Measurements from ENCODE around the gene TMEM117.
A peak's percentile ranks its signal among the peaks of the same experiment; 100 is the strongest.
"Not testable (repeated sequence)": the region's sequence is repeated elsewhere in the genome, so short reads cannot be mapped to it uniquely, and the experiment has no call there.

The TMEM117 gene

DNA sequence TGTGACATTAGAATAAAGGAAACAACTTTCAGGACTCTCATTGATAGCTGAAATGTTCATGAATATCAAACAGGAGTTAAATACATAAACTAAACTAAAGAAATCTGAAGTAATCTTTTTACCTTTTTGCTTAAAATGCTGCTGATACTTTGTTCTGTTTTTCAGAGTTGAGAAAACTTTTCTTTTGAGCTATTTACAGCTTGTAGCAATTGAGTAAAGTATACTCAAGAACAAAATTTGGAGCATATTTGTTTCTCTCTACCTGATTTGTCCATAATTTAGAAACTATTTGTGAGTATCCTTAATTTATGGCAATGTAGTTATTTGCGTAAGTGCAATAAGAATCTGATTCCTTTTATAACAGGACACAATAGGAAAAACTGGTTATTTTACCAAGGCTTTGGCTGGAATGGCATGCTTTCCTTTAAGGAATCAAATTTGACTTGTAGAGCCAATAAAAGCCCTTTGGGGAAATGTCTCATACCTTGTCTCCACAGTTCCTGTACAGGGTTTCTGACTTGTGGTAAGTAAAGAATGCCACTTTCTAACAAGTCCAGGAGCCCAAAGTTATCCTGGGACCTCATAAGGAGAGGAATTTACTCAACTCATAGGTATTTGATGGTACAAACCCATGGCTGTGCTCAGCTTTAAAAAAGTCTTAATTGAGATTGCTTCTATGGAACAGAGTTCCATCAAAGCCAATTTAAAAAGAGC, 195.7 kb downstream of the TMEM117 start:
- no peak for DNase-seq

DNA sequence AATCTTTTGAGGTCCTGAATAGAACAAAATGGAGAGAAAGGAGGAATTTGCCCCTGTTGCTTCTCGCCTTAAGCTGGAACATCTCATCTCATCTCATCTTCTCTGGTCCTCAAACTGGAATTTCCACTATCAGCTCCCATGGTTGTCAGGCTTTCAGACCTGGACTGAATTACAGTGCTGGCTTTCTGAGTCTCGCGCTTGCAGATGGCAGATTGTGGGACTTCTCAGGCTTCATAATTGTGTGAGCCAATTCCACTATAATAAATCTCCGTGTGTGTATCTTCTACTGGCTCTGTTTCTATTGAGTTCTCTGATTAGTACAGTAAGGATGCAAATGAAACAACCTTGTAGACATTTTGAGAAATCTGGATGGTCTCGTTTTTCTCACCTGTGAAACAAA, 199.0 kb downstream of the TMEM117 start:
- DNase-seq = no peak

DNA sequence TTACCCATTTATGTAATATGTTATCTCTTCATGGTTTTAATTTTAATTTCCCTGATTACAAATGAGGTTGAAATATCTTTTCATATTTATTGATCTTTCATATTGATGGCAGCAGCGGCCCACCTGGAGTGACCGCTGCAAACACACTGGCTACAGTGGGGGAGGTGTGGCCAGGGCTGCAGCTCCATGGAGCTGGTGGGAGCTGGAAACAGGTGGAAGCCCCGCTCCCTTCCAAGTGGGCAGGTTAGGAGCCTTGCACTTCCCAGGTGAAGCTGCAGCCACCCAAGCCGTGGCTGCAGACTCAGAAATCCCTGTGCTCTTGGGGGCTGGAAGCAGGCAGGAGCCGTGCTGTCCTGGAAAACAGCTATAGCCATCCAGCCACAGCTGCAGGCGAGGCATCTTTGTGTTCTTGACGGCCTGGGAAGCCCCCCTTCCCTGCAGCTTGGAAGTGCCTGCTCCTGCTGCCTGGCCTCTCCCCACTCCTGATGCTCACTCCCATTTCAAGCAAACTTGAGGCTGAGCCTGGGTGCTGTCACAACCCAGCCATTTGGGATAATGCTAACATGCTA, 201.1 kb downstream of the TMEM117 start:
- no peak for DNase-seq

DNA sequence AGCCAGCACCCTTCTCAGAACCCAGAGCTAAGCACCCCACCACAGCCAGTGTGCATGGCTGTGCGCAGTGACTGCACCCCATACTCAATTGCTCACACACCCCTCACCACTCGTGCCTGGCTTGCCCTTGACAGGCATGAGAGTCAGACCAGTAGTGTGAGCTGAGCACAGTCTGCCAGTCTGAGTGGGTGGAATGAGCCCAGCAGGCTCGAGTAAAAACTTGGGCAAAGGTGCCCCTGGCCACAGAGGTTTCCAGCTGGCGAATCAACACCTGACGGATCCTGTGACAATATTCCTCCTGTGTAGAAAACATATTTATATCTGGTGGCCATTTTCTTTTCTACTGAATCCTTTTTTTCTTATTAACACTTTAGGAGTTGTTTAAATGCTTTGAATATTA, 202.5 kb downstream of the TMEM117 start:
- DNase-seq = no peak

DNA sequence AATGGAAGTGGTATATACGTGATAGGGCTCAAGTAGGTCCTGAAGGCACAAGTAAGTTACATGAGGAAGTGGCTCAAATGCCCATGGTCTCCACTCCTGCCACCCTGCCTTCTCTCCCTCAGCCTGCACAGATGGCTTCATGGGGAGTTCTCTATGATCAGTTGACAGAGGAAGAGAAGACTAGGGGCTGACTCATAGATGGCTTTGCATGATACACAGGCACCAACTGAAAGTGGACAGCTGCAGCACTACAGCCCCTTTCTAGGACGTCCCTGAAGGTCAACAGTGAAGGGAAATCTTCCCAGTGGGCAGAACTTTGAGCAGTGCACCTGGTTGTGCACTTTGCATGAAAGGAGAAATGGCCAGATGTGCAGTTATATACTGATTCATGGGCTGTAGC, 208.6 kb downstream of the TMEM117 start:
- DNase-seq = not testable (repeated sequence)

DNA sequence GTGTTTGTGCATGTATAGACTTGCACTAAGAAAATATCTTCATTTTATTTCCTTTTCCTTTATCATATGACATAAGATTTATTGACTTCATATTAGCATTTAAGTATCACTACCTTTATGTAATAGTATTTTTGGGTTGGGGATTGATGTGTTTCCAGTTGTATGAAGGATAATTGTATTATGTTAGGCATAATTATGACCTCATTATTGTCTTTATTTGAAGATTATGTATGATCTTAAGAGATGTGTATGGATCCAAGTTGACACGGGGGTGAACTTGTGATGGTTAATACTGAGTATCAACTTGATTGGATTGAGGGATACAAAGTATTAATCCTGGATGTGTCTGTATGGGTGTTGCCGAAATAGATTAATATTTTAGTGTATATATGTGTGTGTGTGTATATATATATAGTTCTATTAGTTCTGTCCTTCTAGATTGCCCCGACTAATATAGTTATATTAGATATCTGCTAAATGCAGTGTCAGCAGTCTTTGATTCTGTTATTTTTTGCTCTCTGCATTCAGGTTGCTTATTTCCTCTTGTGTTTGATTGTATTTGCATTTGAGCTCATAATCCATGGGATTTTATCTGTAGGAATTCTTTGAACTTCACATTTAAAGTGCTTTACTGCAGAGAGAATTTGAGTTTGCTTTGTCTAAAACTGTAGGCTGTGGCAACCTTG, 211.0 kb downstream of the TMEM117 start:
- no peak for DNase-seq

DNA sequence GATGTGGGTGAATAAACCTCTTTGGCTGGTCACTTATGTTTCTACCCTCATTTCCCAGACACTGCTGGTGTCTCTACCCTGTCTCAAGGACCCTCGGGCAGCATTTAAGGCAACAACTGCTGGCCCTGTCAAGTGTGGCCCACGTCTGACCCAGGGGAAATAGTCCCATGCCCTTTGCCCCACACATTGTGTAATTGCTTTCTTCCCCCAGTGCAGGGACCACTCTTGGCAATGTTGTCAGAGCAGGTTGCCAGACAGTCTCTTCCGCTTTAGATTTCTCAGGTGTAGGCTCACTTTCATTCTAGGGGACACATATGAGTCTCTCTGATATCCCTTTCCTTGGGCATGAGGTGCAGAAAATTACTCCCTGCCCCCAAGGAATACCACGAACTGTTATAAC, 216.7 kb downstream of the TMEM117 start:
- DNase-seq = no peak

DNA sequence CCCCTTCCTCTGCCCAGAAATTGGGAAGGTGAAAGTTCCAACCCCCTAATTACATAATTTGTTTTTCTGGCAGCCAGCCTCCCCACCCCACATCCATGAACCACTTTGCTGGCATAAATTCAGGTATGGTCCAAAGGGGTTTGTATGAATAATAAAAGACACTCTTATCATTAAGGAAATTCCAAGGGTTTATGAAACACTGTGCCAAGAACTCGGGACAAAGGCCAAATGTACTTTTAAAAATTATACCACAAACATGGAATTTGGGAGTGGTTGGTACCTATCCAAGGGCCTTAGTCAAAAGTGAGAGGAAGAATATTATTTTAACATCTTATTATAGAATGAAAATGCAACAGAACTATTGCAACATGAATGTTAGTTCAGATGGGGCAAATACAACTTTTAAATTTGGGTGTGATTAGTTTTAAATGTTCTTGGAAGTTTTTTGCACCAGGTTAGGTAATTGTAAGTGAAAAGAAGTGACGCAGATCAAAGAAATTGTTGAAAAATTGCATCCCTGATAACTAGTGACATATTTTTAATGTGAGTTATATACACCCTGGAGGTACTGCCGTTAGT, 217.8 kb downstream of the TMEM117 start:
- DNase-seq = no peak

DNA sequence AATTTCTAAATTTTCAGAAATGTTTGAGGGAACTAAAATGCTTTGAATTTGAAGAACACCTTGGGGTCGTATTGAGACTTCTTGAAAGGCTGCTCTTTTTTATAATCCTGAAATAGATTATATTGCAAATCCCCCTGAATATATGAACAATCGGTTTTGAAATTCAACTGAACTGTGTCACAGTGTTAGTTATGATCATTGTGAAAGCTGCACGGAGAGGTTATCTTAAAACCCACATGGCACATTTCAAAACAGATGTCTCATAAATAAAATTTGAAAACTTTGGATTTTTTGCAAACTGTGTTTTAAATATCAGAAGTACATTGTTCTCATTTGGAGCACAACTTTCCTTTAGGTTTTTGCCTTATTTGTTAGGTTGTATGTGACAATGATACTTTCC, 218.4 kb downstream of the TMEM117 start:
- DNase-seq = no peak

DNA sequence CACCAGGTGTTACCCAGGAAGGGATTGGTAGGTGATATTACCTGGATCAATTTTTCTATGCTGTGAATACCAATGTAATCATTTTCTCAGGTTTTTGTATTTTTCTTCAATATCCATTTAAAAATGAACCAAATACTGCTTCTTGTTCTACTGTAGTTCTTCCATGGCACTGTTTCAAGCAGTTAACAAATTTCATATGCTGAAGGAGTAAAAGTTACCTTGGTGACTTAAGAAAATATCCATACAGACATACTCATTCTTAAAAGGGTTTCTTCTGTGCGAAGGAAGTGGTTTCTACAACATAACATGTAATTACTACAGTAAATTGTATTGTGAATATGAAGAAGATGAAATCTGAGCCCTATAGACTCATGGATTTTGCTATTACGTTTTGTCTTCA, 222.5 kb downstream of the TMEM117 start:
- DNase-seq = no peak

DNA sequence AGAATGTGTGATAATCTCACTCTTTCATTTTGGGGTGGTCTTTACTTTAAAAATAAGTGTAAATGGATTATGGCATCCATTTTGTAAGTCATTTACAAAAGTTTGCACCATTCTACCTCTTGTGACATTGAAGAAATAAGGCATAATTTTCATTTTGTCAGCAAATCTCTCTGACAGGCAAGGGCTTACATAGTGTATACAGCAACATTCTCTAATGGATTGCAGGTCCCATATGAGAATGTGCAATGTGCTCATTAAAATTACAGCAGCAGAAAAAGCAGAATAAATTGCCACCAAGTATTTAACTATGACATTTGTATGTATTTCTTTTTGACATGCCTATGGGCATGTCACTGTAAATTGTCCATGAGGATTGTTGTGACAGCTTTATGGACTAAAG, 223.6 kb downstream of the TMEM117 start:
- no peak for DNase-seq

DNA sequence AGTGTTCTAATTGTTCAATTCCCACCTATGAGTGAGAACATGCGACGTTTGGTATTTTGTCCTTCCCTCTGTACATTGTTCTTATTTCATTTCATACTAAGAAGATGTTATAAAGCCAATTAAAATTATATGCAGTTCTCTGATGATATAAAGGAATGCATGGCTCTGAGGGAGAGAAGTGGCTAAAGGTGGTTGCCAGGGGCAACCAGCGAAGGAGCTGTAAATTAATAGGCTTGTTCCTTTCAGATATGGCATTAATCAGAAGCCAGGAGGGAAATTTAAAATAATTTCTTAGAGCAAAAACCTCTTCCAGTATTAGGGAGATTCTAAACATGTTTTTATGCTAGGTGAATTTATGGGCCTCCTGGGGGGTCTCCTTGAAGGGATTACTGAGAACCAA, 227.8 kb downstream of the TMEM117 start:
- DNase-seq = no peak

DNA sequence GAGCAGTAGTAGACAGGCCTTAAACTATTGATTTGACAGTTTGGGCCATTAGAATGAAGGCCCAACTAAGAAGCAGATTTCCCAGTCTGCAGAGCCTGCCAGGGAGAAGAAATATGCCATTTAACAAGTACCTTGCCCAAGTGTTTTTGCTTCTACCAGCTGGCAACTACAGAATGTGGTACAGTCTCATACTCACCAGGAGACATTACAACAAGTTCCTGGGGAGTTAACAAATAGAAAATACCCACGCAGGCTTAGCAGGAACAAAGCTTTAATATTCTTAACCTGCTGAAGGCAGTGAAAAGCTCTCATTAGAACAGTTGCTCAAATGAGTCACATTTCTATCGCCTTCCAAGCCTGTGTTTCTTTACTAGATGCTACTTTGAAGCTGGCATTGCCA, 241.0 kb downstream of the TMEM117 start:
- DNase-seq = peak; percentile 49

DNA sequence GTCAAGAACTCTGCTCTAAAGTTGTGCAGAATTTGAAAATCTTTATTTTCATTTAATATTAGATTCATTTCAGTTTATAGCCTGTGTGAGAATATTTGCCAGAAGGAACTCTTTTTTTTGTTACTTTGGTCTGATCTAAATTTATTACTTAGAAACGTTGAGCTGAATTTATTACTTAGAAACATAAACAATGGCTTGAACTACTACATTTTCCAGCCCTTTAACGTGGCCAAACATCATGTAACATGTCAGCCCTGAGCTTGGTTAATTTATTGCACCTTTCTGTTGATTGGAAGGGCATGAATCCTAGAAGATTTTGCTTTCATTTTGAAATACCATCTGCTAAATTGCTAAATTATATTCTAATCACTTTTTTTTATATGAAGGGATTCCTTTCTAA, 241.4 kb downstream of the TMEM117 start:
- no peak for DNase-seq

DNA sequence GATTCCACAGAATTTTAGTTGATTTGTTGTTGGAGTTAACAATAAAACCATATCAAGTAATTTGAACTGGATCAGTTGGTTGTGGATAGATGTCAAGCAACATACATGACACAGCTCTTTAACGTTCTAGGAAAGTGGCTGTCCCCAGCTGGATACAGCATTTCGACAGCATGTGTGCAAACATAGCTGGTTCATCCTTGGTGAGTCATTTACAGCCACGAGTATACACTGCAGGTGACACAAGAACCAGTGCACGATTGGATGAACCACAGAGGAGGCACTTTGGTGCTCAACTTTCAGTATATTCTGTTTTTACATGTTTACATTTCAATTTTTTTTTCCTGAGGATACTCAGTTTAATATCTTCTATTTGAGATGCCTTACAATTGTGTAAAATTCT, 242.4 kb downstream of the TMEM117 start:
- no peak for DNase-seq

DNA sequence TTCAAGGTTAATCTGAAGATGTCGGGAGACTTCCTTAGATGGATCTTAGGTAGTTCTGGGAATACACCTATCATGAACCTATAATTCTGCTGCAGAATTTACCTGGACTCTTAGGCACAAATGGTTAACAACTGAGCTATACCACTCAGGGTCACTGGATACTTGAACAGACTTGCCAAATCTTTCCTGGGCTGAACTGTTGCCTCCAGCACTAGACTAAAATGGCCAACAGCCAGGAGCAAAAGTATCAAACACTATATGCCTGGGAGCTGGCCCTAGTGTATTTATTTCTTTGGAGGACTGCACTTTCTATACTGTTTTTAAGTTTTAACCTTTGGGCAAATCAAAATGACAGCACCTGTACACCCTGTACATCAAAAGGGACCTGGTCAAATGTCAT, 252.8 kb downstream of the TMEM117 start:
- no peak for DNase-seq

DNA sequence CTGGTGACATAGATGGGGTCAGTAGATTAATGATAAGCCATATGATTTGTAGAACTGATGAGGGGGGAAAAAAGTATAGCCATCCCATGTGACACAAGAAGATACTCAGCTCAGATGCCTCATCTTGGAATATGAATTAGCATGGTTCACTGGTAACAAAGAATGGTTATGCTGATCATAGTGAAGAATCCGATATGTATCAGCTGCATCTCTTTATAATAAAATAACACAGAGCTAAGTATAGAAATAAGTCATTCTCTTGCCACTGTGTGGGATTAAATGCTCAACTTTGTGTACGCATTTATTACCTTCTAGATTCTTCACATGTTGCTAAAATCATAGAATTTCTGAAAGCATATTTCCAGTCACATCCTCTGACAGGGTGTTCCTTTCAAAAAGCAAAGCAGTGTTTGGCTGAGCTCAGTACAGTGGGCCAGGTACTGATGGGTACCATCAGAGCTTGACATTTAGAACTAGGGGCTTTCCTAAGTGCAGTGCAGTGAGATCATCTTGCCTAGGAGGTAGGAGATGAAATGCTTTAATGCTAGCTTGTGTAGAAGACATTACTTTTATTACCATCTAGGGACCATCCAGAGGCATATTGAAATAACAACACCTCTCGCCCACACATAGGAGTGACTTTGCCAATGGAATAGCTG, 256.2 kb downstream of the TMEM117 start:
- DNase-seq = no peak

DNA sequence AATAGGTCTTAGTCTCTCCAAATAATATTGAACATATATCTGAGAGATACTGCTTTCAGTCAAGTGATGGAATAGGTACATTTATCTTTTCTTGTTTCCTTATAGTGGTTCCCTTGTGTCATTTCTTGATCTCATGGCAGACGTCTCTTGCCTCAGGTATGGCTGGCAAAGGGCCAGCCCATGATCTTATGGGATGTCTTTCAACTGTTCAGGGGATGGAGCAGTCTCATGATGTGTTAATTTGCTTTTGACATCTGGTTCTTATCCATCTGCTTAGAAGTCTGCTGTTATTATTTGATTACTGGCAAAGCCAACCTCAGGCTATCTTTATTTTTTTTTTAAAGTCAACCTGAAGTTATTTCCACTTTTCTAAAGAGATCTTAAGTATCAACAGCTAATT, 262.9 kb downstream of the TMEM117 start:
- peak; percentile 44 for DNase-seq

DNA sequence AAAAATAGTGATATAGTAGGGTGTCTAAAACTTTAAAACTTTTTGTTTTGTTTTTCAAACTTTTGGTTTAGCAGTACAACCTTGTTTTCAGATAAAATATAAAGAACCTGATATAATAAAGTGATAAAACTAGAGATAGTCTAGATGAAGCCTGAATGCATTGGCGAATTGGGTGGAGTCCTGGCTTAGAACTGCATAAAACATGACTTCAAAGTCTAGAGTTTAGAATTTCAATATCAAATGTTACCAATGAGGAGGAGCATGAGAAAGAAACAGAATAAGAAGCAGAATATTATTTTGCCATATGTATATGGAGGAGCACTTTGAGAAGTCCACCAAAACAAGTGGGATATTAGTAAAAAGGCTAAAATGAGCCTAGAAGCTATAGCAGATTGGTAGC, 263.6 kb downstream of the TMEM117 start:
- no peak for DNase-seq

DNA sequence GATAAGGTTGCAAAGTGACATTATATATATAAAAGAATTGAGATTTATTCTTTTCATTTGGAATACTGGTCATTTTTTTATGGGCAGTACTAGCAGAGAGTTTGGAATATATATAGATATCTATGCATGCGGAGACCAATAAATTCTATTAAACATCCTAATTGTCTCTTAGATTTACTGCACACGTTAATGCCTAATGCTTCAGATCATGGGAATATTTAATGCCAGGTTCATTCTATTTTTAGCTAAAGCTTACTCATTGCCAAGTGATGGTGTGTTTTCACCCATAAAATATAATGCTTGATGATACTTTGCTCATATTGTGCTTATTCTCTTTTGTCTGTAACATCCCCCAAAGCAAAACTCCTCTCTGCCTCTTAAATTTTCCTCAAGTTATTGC, 264.4 kb downstream of the TMEM117 start:
- DNase-seq = no peak

DNA sequence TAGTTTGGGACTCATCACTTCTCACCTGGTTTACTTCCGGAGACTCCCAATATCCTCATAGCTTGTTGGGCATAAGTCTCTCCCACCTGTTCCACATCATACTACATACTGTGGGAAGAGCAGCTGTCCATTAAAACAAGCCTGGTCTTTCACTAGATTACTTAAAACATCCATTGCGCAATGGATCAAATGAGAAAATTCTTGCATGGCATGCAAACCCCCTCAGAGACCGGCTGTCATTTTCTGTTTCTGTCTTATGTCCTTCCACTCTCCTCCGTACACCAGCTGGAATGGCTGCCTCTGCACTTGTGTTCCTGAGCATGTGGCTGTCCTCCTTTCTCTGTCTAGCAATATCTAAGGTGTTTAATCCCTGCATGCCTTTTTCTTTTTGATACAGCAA, 265.6 kb downstream of the TMEM117 start:
- no peak for DNase-seq

DNA sequence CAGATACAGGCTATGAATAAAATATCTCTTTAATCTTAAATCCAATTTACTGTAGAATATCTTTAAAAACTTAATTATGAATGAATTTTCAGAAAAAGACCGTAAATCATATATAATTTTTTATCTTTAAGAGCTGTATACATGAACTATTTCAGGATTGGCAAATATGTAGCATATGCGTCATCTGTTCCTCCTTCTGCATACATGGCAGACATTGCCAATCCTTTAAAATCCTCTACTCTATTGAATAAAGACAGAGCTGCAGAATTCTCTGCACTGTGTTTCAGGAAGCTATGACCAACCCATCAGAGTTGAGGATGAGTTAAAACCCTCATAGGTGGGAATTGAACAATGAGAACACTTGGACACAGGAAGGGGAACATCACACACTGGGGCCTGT, 279.0 kb downstream of the TMEM117 start:
- DNase-seq = no peak

DNA sequence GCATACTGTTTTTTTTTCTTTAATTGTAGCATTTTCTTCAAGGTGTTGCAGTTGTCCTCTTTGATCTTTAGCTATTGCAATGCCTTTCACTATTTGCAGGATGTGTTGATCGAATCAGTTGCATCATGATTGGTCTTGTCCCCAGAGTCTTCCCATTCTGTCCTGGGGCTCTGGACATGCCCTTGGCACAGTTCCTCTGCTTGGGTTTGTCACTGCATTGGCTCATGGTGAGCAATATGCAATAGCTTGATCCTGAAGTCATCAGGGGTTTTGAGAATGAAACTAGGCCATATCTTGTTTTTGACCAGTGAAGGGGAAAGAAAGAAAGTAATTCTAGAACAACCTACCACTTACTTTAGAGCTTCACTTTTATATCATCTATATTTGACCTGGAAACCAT, 281.5 kb downstream of the TMEM117 start:
- DNase-seq = no peak

DNA sequence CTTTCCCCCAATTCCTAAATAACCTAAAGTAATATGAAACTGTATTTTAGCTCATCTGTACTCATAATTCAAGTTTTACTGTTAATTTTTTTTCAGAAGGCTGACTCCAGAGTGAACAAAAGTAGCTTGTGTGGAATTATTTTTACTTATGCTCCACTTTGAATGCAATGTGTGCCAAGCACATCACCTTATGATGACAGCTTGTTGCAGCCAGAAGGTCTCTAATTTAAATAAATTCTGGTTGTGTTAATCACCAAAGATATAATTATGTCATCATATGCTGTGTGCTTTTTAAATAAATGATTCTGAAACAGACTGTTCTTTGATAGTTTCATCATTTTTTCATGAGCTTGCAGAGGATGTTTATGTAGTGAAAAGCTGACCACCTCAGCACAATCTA, 283.1 kb downstream of the TMEM117 start:
- DNase-seq = no peak

All from NCI-H446 treated with DMSO at 0.1 percent for 48 hours (cell line).